GM19240 (cell line): Measurements from ENCODE around the gene NRP2.

Source experiments
- DNase-seq: peaks from one replicate; pipeline ENCODE4 v3.0.0; 2011; ENCODE audit warnings: low spot score; ENCODE audit not compliant: insufficient read length

Gene NRP2

GRCh38 chr2:205802941-205803340 lies 120.6 kb downstream of the NRP2 start:
- DNase-seq: no peak

GRCh38 chr2:205803500-205803899 lies 121.2 kb downstream of the NRP2 start:
- no peak for DNase-seq

DNA sequence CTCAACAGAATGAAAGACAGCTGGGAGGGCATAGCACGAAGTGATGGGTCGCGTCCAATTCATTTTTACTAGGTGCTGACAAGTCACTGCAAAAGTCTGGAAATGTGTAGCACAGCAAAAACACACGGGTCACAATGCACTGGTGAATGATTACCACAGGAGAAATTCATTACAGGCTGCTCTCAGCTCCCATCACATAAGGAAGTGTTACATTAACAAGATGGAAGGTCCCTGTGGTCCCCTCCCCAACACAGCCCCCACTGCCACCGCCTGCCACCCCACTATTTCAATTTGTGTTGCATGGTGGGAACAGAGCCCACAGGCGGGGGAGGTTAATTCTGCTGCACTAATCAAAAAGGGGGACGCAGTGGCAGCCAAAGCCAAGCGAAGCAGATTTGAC lies 122.8 kb downstream of the NRP2 start:
- DNase-seq: no peak

GRCh38 chr2:205806143-205806905 lies 124.0 kb downstream of the NRP2 start:
- DNase-seq: no peak

DNA sequence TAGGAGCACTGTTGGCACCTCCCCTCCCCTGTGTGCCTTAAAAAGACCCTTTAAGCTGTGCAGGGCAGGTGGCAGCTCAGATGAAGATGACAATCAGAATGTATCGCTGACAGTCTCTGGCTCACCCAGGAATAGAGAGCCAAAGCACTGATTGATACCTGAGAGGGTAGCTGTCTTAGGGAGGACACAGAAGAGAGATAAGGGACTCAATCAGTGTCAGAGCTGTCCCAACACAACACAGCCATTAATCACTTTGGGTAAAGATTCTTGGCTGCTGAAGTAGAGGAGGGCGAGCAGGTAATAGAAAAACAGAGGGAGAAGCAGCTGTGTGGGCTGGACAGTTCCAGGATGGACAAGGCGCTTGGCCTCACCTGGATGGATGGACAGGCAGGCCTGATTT lies 124.9 kb downstream of the NRP2 start:
- DNase-seq: no peak

GRCh38 chr2:205807758-205808157 lies 125.5 kb downstream of the NRP2 start:
- no peak for DNase-seq

- DNase-seq: no peak
Observed at GRCh38 chr2:205808486-205809121, 126.3 kb downstream of the NRP2 start.

DNA sequence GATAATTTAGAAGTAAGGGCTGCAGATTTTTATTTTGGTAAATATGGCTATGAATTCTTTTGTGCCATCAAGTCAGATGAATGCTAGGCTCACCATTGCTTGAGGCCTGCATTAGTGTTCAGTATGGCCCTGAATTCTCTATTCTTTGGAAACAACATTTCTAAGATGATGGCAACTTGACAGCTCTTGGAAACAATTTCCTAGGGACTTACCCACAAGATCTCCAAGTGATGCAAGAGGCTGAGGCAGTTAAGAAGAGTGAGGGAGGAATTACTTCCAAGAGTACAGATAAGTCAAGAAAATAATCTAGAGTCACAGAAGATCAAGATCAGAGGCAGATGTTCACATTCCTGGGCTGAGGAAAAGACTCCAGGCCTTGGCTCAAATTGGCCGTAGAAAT lies 129.1 kb downstream of the NRP2 start:
- DNase-seq: no peak

DNA sequence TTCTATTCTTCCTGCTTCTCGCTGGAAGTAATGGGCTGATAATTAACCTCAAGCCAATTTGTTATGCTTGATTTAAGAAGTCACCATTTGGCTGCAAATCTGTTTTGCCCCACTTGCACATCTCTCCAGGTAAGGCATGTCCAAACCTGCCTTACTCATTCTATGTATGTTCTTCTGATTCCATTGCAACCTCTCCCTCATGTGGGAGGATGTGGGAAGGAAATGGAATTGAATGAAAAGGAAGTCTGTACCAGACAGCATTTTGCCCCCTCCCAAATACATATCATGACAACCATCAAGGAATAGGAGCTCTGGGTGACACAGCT lies 131.7 kb downstream of the NRP2 start:
- no peak for DNase-seq

DNA sequence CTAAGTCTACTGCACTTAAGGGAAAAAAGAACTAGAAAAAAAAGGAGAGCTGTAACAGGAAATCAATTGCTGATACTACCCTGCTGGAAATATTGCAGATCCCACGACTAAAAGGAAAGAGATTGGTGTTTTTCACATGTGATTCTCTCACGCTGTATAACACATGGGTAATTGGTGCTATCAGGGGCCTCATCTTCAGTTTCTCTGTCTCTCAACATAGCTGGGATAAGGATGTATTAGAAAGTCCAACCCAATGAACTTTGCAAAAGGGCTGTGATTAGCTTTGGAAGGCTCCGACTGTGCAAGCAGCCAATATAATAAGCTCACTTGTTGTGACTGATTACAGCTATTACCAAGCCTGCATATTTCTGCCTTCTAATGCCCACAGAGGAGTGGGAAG lies 133.4 kb downstream of the NRP2 start:
- DNase-seq: no peak

DNA sequence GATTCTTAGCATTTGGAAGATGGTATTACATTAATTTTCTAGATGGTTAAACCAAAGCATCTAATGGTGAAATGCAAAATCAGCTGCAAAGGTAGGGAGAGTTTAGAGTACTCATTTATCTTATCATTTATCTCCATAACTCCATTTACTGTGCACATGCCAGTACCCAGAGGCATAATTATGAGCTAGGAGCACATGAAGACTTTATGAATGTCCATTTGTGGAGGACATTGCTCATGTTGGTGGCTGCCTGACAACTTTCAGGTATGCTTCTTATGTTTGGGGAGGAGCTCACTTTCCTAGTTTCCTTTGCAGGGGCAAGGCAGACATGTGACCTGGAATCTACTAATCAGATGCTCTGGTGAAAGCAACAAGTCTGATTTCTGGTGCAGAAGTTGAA lies 134.0 kb downstream of the NRP2 start:
- DNase-seq: no peak

DNA sequence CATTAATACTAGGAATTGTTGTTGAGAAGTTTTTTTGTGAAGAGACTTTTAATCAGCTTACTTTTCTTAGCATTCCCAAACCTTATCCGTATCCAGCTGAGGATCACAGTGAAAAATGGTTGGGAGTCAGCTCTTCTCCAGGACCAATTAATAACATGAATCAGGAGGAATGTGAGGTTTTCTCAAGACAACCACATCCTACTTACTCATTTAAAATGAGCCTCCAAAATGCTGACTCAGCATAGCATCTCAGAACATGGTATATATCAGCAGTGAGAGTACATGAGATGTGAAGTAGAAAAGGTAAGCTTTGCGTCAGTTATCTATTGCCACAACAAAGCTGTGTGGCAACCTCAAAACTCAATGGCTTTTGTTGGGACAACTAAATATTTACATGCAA lies 140.3 kb downstream of the NRP2 start:
- DNase-seq: no peak

DNA sequence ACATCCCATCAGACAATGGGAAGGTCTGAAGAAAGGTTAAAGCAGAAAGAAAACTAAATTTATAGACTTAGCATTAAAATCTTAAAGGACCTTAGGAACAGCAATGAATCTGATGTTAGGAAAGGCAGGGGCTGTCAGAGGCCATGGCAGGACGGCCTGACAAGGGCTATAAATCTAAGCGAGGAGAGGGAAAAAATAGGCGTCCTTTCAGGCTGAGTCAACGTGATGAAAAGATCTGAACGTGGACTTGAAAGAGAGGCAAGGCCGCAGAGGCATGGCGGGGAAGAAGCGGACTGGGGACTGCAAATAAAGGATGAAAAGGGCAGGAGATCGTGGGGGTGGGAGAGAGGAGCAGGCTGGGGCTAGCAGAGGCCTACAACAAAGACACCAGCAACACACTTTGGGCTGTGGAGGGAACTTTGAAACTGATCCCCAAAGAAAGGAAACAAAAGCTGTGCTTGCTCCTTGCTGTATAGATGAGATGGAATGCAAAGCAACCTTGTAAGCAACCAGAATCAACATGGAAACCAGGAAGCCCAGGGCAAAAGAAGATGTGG lies 145.6 kb downstream of the NRP2 start:
- DNase-seq: no peak

- DNase-seq: no peak
Observed at GRCh38 chr2:205833864-205834263, 151.6 kb downstream of the NRP2 start.

DNA sequence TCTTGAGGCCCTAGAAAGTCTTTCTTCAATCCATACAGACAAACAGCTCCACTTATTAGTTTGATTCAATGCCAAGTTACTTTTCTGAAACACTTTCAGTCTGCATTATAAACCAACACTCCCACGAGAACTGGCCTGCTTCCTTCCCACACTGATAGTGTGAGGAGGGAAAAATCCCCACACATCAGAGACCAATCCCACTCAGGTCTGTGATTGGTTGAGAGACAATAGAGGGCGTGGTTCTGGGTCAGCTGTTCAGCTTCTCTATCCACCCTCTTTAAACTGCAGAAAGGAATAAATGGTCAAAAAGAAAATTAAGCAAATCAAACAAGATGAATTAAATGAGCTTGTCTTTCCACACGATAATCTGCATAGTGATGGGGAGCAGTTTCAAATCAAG lies 152.5 kb downstream of the NRP2 start:
- no peak for DNase-seq

DNA sequence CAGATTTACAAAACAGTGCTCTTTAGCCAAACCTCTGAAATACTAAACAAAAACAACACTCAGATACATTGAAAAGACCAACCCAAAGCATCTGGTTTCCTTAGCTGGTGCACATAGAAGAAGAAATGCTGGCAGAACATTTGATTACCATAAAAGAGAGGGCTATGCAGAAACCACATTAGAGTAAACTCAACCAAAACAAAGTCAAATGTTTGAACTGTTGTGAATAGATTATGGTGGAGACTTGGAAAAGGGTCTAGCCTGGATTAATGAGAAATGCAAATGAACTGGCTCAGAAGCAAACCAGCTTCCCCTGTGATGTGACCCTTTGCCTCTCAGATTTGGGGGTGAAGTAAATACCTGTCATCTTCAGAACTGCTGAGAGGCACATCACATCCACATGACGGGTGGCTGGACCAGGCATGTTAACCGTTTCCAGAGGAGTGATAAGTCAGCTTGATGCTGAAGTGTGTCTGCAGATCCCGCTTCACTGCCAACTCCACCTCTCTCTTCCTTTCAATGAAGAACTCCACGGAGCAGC lies 153.0 kb downstream of the NRP2 start:
- DNase-seq: no peak

- no peak for DNase-seq
Observed at GRCh38 chr2:205835923-205836322, 153.6 kb downstream of the NRP2 start.

- no peak for DNase-seq
Observed at GRCh38 chr2:205836477-205837221, 154.3 kb downstream of the NRP2 start.

DNA sequence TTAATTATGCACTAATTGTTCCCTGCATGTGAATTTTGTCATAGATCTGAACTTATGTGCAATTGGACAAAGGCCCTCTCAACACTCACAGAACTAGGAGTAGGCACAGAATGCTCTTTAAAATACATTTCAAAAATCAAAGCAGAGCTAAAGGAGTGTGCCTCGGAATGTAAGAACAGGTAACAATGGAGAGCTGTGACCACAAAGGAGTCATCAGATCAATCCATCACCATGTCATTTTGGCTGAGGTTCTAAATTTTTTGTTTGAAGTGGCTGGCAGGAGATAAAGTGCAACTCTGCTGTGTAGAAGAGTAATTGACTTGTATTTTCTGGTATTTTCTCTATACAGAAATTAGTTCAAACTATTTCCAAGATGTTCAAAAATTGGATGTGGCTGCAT lies 155.4 kb downstream of the NRP2 start:
- no peak for DNase-seq

- DNase-seq: no peak
Observed at GRCh38 chr2:205845446-205845845, 163.1 kb downstream of the NRP2 start.
